Breast epithelium (tissue), 3 donors: ENCODE data around the gene WWOX.

ENCODE experiments used
- POLR2A ChIP-seq: fragments of 450-650 bp; IDR thresholded peaks from one replicate; pipeline ENCODE4 v1.6.1; 2016; ENCODE audit warnings: antibody characterized with exemption, mild to moderate bottlenecking, moderate library complexity
- TF ChIP-seq, protein P1 (sequence below), 3 donors: fragments of 450-650 bp; IDR thresholded peaks; one replicate each; pipeline ENCODE4 v1.5.1; 2016 to 2017; ENCODE audit warnings: antibody characterized with exemption in 3 of 3, mild to moderate bottlenecking in 3 of 3, moderate library complexity in 3 of 3

DNA sequence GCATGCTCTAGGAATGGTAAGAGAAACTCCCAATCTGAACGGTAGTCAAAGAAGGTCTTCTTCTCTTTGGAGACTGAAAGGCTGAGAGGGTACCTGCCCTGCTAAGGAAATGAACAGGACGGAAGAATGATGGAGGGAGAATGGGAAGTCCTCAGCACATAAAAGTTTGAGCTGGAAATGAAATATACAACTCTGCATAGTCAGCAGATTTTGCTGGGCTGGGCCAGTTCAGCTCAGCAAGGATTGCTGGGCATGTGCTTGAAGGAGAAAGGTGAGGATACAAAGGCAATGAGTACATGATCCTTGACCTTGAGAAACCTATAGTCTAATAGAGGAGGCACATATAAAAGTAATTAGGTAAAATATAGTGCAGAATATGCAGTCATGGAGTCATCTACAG lies 831.8 kb downstream of the WWOX start:
- TF ChIP-seq, protein P1, sequence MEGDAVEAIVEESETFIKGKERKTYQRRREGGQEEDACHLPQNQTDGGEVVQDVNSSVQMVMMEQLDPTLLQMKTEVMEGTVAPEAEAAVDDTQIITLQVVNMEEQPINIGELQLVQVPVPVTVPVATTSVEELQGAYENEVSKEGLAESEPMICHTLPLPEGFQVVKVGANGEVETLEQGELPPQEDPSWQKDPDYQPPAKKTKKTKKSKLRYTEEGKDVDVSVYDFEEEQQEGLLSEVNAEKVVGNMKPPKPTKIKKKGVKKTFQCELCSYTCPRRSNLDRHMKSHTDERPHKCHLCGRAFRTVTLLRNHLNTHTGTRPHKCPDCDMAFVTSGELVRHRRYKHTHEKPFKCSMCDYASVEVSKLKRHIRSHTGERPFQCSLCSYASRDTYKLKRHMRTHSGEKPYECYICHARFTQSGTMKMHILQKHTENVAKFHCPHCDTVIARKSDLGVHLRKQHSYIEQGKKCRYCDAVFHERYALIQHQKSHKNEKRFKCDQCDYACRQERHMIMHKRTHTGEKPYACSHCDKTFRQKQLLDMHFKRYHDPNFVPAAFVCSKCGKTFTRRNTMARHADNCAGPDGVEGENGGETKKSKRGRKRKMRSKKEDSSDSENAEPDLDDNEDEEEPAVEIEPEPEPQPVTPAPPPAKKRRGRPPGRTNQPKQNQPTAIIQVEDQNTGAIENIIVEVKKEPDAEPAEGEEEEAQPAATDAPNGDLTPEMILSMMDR (IDR thresholded peaks at IDR 0.05) = no peak
- no peak for TF ChIP-seq POLR2A
